Keratinocyte (primary cell): Measurements from ENCODE around the gene GNAL.

Experiments used
- EZH2 ChIP-seq: IDR thresholded peaks from one replicate; pipeline ENCODE4 v1.6.1; 2012; ENCODE audit warnings: inconsistent platforms, mild to moderate bottlenecking, low read length, moderate library complexity
- TF ChIP-seq, protein P1 (sequence below), 3 experiments: IDR thresholded peaks in 1 of 3; conservative IDR thresholded peaks in 1 of 3; optimal IDR thresholded peaks in 1 of 3; 2 replicates in 2 of 3; 3 replicates in 1 of 3; pipeline versions ENCODE3 to v1.5.1; 2011; ENCODE audit warnings: low read length in 3 of 3, mild to moderate bottlenecking in 3 of 3, moderate library complexity in 2 of 3, control low read depth in 1 of 3, inconsistent platforms in 1 of 3; ENCODE audit not compliant: insufficient read depth in 2 of 3; ENCODE audit errors: extremely low read depth in 1 of 3

- no peak for TF ChIP-seq EZH2
- TF ChIP-seq, protein P1, sequence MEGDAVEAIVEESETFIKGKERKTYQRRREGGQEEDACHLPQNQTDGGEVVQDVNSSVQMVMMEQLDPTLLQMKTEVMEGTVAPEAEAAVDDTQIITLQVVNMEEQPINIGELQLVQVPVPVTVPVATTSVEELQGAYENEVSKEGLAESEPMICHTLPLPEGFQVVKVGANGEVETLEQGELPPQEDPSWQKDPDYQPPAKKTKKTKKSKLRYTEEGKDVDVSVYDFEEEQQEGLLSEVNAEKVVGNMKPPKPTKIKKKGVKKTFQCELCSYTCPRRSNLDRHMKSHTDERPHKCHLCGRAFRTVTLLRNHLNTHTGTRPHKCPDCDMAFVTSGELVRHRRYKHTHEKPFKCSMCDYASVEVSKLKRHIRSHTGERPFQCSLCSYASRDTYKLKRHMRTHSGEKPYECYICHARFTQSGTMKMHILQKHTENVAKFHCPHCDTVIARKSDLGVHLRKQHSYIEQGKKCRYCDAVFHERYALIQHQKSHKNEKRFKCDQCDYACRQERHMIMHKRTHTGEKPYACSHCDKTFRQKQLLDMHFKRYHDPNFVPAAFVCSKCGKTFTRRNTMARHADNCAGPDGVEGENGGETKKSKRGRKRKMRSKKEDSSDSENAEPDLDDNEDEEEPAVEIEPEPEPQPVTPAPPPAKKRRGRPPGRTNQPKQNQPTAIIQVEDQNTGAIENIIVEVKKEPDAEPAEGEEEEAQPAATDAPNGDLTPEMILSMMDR (optimal IDR thresholded peaks at IDR 0.05 in 1 of 3, IDR thresholded peaks at IDR 0.05 in 1 of 3, conservative IDR thresholded peaks at IDR 0.05 in 1 of 3; ENCODE audit: extremely low read depth in 1 of 3, insufficient read depth in 2 of 3, low read length in 3 of 3) = no peak
Measured at GRCh38 chr18:11864471-11864870, 175.4 kb downstream of the GNAL start.
